Omental fat pad (tissue), 4 donors: ENCODE measurements around the gene ODAD3. TPM values are rescaled to one million over a fixed set of nuclear protein-coding genes. Genes with fewer than 3 reads are reported as not detected.

ENCODE experiments used
- ATAC-seq: fragments of 150-250 bp; one replicate; pipeline ENCODE4 v1.9.1; 2016; ENCODE audit warnings: mild to moderate bottlenecking, moderate library complexity; ENCODE audit not compliant: low FRiP score
- DNase-seq: peaks from one replicate; pipeline ENCODE4 v3.0.0-alpha.2; 2019; ENCODE audit warnings: low spot score
- CTCF ChIP-seq, 3 donors: fragments of 450-650 bp; IDR thresholded peaks; one replicate each; pipeline ENCODE4 v1.5.1; 2016 to 2017; ENCODE audit warnings: antibody characterized with exemption in 3 of 3, mild to moderate bottlenecking in 3 of 3, moderate library complexity in 2 of 3
- total RNA-seq, 4 donors: library from RNA; depleted of rRNA; stranded (reverse); fragments of >200 nt; gene quantifications; one replicate each; pipeline ENCODE4 v1.1.0, GENCODE V29; 2016

ODAD3 gene
- total RNA-seq, 4 donors from 2014 or later, result 0.46 TPM; not detected in 3

GRCh38 chr19:11397089-11397610 lies 37.8 kb downstream of the ODAD3 start:
- no peak for ATAC-seq
- no peak for DNase-seq
- TF ChIP-seq CTCF (IDR thresholded peaks at IDR 0.05), result no peak

GRCh38 chr19:11390933-11391680 lies 43.8 kb downstream of the ODAD3 start:
- no peak for TF ChIP-seq CTCF (IDR thresholded peaks at IDR 0.05)
- ATAC-seq (no peak), DNase-seq (no peak)

GRCh38 chr19:11390359-11390758 lies 44.6 kb downstream of the ODAD3 start:
- no peak for TF ChIP-seq CTCF (IDR thresholded peaks at IDR 0.05)
- ATAC-seq (no peak), DNase-seq (no peak)

- TF ChIP-seq CTCF (IDR thresholded peaks at IDR 0.05), result no peak
- no peak for ATAC-seq
Observed at GRCh38 chr19:11387162-11388034, 47.5 kb downstream of the ODAD3 start.

GRCh38 chr19:11384778-11385129 lies 50.2 kb downstream of the ODAD3 start:
- ATAC-seq (no peak), DNase-seq (no peak)
- TF ChIP-seq CTCF (IDR thresholded peaks at IDR 0.05), result no peak

More at GRCh38 chr19:11387162-11388034, 47.5 kb downstream of the ODAD3 start:
- DNase-seq, result no peak

- DNase-seq (no peak), ATAC-seq (peak; percentile 2)
- TF ChIP-seq CTCF (IDR thresholded peaks at IDR 0.05), result no peak
Observed at GRCh38 chr19:11383706-11384048, 51.2 kb downstream of the ODAD3 start.
